GM15510 (cell line): ENCODE results near the gene RBM41.

Experiments
- POLR2A ChIP-seq: IDR thresholded peaks from 3 replicates; pipeline ENCODE4 v1.6.1; 2011; ENCODE audit warnings: borderline replicate concordance; ENCODE audit not compliant: insufficient read length; ENCODE audit errors: extremely low read depth

Gene RBM41

GRCh38 chrX:107118322-107119147, at the start of gene RBM41:
Gene RBM41 (minus strand): TSS chrX:107118822. CDS start chrX:107118773, 49 bp downstream.
- TF ChIP-seq POLR2A, result no peak

DNA sequence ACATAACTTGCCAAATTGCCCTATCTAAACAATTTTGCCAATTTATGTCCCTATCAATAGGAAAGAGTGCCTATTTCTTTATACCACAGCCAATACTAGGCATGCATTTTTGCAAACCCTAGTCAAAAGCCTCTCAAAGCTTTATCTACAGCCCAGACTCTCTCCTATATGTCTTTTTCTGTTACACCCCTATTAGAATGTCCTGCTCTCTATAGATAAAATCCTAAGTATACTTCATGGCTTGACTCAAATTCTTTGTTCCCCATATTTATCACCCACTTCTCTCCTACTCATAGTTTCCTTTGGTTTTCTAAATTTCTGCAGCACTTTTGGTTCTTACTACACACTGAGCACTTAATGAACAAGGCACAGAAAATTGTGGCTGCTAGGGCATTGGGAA, 49.6 kb upstream of the RBM41 start:
- TF ChIP-seq POLR2A, result no peak

- no peak for TF ChIP-seq POLR2A
Measured at GRCh38 chrX:107167163-107167921, 48.7 kb upstream of the RBM41 start.

DNA sequence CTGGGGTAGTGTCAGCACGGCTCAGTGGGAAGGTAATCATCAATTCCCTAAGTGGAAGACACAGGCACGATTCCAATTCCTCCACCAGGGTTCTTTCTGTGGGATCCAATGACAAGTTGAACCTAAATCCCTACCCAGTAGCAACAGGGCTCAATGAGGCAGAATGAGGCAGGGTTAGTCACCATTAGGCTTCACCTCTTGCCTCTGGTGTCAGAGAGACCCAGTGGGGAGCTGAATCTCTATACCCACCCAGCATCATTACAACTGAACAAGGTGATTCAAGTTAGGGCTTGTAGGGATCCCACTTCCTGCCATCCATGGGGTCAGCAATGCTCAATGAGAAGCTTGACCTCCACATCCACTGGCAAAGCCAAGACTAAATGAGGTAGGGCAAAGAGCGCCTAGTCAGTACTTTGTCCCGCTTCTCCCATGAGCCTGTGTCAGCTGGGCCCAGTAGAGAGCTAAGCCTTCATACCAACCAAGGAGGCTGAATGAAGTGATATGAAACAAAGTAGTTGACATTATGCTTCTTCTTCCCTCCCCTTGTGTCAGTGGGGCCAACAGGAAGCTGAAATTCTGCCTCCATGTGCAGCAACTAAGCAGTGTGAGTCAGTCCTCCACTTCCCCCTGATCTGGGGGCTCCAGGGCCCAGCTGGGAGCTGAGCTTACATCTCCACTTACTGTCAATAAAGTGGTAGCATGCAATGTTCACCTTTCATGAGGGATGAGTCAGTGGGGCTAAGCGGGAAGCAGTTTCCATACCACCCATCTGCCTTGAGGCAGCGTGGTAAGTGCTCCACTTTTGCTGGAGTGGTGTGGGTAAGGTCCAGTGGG, 36.4 kb upstream of the RBM41 start:
- TF ChIP-seq POLR2A, result no peak

DNA sequence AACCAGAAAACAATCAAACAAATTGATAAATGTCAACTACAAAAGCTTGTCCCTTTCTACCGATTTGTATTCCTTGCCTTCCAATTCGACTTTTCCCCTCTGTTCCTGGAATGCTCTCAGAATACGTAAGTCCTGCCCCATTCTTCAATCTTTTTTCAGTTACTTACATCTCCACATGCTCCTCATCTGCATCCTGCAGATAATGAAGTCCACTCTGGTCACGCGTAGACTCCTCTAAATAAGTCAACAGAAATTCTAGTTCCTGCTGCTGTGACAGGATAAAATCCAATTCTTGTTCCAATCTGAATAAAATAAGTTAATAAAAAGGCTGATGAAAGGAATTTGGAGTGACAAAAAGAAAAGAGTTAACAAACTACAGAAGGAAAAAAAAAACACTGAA, 34.4 kb upstream of the RBM41 start:
- no peak for TF ChIP-seq POLR2A

- TF ChIP-seq POLR2A, result no peak
Measured at GRCh38 chrX:107146670-107147069, 28.0 kb upstream of the RBM41 start.

GRCh38 chrX:107135965-107136307, 17.3 kb upstream of the RBM41 start:
- no peak for TF ChIP-seq POLR2A

- no peak for TF ChIP-seq POLR2A
Measured at GRCh38 chrX:107135049-107135964, 16.7 kb upstream of the RBM41 start.

DNA sequence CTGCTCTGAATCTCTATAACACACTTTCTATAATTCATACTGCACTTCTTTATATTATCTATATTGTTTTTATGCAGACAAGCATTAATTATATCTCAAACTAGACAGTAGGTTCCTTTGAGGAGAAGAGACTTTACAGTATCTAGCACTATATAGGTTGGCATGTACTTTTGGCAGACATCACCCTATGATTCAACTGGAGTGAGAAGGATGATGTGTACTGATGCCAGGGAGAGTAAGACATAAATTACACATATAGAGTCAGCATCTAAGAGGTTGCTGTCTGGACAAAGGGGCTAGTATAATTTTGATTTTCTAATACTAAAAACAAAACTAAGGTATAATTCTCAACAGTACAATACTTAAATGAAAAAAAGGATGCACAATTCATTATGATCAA, 5.1 kb upstream of the RBM41 start:
- no peak for TF ChIP-seq POLR2A

GRCh38 chrX:107119283-107119682, 661 bp upstream of the RBM41 start:
- no peak for TF ChIP-seq POLR2A

- TF ChIP-seq POLR2A, result no peak
Measured at GRCh38 chrX:107117993-107118321, 665 bp downstream of the RBM41 start.

DNA sequence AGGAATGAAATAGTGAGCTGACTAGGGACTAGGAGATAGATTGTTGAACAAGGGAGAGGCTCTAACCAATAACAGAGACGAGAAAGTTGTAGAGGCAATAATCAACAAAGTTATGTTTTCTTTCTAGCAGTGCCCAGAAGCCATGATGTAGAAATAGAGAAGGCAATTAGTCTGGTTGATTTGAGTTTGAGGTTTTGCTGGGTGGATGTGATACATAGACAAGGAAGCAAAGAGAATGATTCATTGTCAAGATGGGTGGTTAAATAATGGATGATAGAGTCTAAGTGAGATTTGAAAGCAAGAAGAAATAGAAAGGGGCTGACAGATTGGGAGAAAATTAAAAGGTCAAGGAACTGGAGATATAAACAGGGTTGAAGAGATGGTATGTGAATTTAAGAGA, 11.2 kb downstream of the RBM41 start:
- TF ChIP-seq POLR2A, result no peak

DNA sequence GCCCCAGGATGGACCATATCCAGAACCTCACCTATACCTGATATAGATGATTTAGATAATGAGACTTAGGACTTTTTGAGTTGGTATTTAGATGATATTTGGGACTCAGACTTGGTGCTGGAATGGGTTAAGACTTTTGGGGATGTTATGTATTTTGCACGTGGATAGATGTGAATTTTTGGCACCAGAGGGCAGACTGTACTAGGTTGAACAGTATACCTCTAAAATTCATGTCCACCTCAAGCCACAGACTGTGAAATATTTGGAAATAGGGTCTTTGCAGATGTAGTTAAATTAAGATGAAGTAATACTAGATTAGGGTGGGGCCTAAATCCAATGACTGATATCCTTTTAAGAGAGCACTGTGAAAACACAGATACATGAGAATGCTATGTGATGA, 15.6 kb downstream of the RBM41 start:
- TF ChIP-seq POLR2A, result no peak

DNA sequence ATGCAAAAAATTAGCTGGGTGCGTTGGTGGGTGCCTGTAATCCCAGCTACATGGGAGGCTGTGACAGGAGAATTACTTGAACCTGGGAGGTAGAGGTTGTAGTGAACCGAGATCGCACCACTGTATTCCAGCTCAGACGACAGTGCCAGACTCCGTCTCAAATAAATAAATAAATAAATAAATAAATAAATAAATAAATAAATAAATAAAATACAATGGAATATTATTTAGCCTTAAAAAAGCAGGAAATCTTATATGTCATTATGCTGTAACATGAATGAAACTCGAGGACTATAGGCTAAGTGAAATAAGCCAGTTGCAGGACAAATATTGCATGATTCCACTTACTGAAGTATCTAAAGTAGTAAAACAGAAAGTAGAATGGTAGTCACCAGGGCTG, 42.5 kb downstream of the RBM41 start:
- no peak for TF ChIP-seq POLR2A
